ENCODE results near the gene SYNDIG1L. TPM values are rescaled to one million over a fixed set of nuclear protein-coding genes. Genes with fewer than 3 reads are reported as not detected.
"Not testable (repeated sequence)": the region's sequence is repeated elsewhere in the genome, so short reads cannot be mapped to it uniquely, and the experiment has no call there.

Gene SYNDIG1L
- polyA plus RNA-seq, 1 donor (not counting 4 experiments of a cell fraction or from before 2014, with no cell fraction given), result not detected

GRCh38 chr14:74391479-74391878 lies 34.5 kb downstream of the SYNDIG1L start:
- Histone ChIP-seq H3K4me1 (ENCODE audit: control insufficient read depth, extremely low read depth, insufficient read depth, low read length) (no peaks in the 10 kb centered on the region), H3K36me3 (ENCODE audit: control insufficient read depth in 2 of 2, extremely low read depth in 1 of 2, insufficient read depth in 2 of 2, low read length in 2 of 2) (no peaks in the 10 kb centered on the region)

GRCh38 chr14:74390505-74390904 lies 35.5 kb downstream of the SYNDIG1L start:
- H3K9me1 ChIP-seq (ENCODE audit: control insufficient read depth, extremely low read depth, insufficient read depth, low read length); H3K4me2 ChIP-seq (ENCODE audit: control insufficient read depth, extremely low read depth, insufficient read depth, low read depth, low read length); H4K20me1 ChIP-seq (ENCODE audit: control insufficient read depth, extremely low read depth, insufficient read depth, low read length); H3K9ac ChIP-seq (ENCODE audit: control insufficient read depth, extremely low read depth, insufficient read depth, low read length); H3K4me1 ChIP-seq (ENCODE audit: control insufficient read depth, extremely low read depth, insufficient read depth, low read length); H3K4me3 ChIP-seq (ENCODE audit: control insufficient read depth in 2 of 3, extremely low read depth in 1 of 3, insufficient read depth in 2 of 3, low read depth in 1 of 3, low read length in 3 of 3); H3K27ac ChIP-seq (ENCODE audit: control insufficient read depth, insufficient read depth, low read length); H3K9me3 ChIP-seq (ENCODE audit: control insufficient read depth, low read depth, low read length); dilution Hi-C loops (cut with MboI; ENCODE audit: extremely low pct_ligation_motif_present, low sequenced_read_pairs); H2AFZ ChIP-seq (ENCODE audit: control insufficient read depth, low read length); DNase-seq (ENCODE audit: low read depth, low spot score); H3K79me2 ChIP-seq (ENCODE audit: control insufficient read depth, insufficient read depth, low read length); FAIRE-seq; H3K36me3 ChIP-seq (ENCODE audit: control insufficient read depth in 2 of 2, extremely low read depth in 1 of 2, insufficient read depth in 2 of 2, low read length in 2 of 2): not testable (repeated sequence)
- H3K27me3 ChIP-seq (ENCODE audit: control insufficient read depth, extremely low read depth, insufficient read depth, low read length), result peaks cover 16% of the 10 kb centered on the region

More at GRCh38 chr14:74391479-74391878, 34.5 kb downstream of the SYNDIG1L start:
- dilution Hi-C loops (cut with MboI; ENCODE audit: extremely low pct_ligation_motif_present, low sequenced_read_pairs), result no loop called here
- DNase-seq (ENCODE audit: low read depth, low spot score) (no peak), FAIRE-seq (no peak)
- no peak overlapping the region for H3K4me3 ChIP-seq (ENCODE audit: control insufficient read depth in 2 of 3, extremely low read depth in 1 of 3, insufficient read depth in 2 of 3, low read depth in 1 of 3, low read length in 3 of 3)
- H3K9ac ChIP-seq (ENCODE audit: control insufficient read depth, extremely low read depth, insufficient read depth, low read length), result no peak overlapping the region
- no peak for TF ChIP-seq CTCF (optimal IDR thresholded peaks at IDR 0.05 in 1 of 3, IDR thresholded peaks at IDR 0.05 in 1 of 3, conservative IDR thresholded peaks at IDR 0.05 in 1 of 3; ENCODE audit: extremely low read depth in 1 of 3, insufficient read depth in 2 of 3, low read length in 3 of 3)
- TF ChIP-seq EZH2 (IDR thresholded peaks at IDR 0.05; ENCODE audit: low read length), result no peak
- H3K4me2 ChIP-seq (ENCODE audit: control insufficient read depth, extremely low read depth, insufficient read depth, low read depth, low read length), result no peak overlapping the region
- no peaks in the 10 kb centered on the region for H3K79me2 ChIP-seq (ENCODE audit: control insufficient read depth, insufficient read depth, low read length)
- no peak overlapping the region for H3K27ac ChIP-seq (ENCODE audit: control insufficient read depth, insufficient read depth, low read length)
- H3K9me1 ChIP-seq (ENCODE audit: control insufficient read depth, extremely low read depth, insufficient read depth, low read length), result no peaks in the 10 kb centered on the region
- no peaks in the 10 kb centered on the region for H4K20me1 ChIP-seq (ENCODE audit: control insufficient read depth, extremely low read depth, insufficient read depth, low read length)
- peaks cover 20% of the 10 kb centered on the region for H3K27me3 ChIP-seq (ENCODE audit: control insufficient read depth, extremely low read depth, insufficient read depth, low read length)
- H3K9me3 ChIP-seq (ENCODE audit: control insufficient read depth, low read depth, low read length), result no peaks in the 10 kb centered on the region
- no peak overlapping the region for H2AFZ ChIP-seq (ENCODE audit: control insufficient read depth, low read length)

GRCh38 chr14:74389980-74390379 lies 36.0 kb downstream of the SYNDIG1L start:
- H2AFZ ChIP-seq (ENCODE audit: control insufficient read depth, low read length), result no peak overlapping the region
- H3K9me1 ChIP-seq (ENCODE audit: control insufficient read depth, extremely low read depth, insufficient read depth, low read length), result no peaks in the 10 kb centered on the region
- H3K4me3 ChIP-seq (ENCODE audit: control insufficient read depth in 2 of 3, extremely low read depth in 1 of 3, insufficient read depth in 2 of 3, low read depth in 1 of 3, low read length in 3 of 3), result no peak overlapping the region
- DNase-seq (ENCODE audit: low read depth, low spot score) (no peak), FAIRE-seq (no peak)
- H3K4me2 ChIP-seq (ENCODE audit: control insufficient read depth, extremely low read depth, insufficient read depth, low read depth, low read length), result no peak overlapping the region
- dilution Hi-C loops (cut with MboI; ENCODE audit: extremely low pct_ligation_motif_present, low sequenced_read_pairs), result no loop called here
- TF ChIP-seq EZH2 (IDR thresholded peaks at IDR 0.05; ENCODE audit: low read length) (no peak), CTCF (optimal IDR thresholded peaks at IDR 0.05 in 1 of 3, IDR thresholded peaks at IDR 0.05 in 1 of 3, conservative IDR thresholded peaks at IDR 0.05 in 1 of 3; ENCODE audit: extremely low read depth in 1 of 3, insufficient read depth in 2 of 3, low read length in 3 of 3) (no peak)
- no peaks in the 10 kb centered on the region for H4K20me1 ChIP-seq (ENCODE audit: control insufficient read depth, extremely low read depth, insufficient read depth, low read length)
- H3K9me3 ChIP-seq (ENCODE audit: control insufficient read depth, low read depth, low read length), result no peaks in the 10 kb centered on the region
- H3K4me1 ChIP-seq (ENCODE audit: control insufficient read depth, extremely low read depth, insufficient read depth, low read length), result no peaks in the 10 kb centered on the region
- H3K79me2 ChIP-seq (ENCODE audit: control insufficient read depth, insufficient read depth, low read length), result no peaks in the 10 kb centered on the region
- H3K36me3 ChIP-seq (ENCODE audit: control insufficient read depth in 2 of 2, extremely low read depth in 1 of 2, insufficient read depth in 2 of 2, low read length in 2 of 2), result no peaks in the 10 kb centered on the region
- no peak overlapping the region for H3K27ac ChIP-seq (ENCODE audit: control insufficient read depth, insufficient read depth, low read length)
- no peak overlapping the region for H3K9ac ChIP-seq (ENCODE audit: control insufficient read depth, extremely low read depth, insufficient read depth, low read length)
- peaks cover 13% of the 10 kb centered on the region for H3K27me3 ChIP-seq (ENCODE audit: control insufficient read depth, extremely low read depth, insufficient read depth, low read length)
